ENCODE results near the gene GALNT2.

GRCh38 chr1:230276401-230276800, 209.4 kb downstream of the GALNT2 start:
- TF ChIP-seq POLR2A (IDR thresholded peaks at IDR 0.05) (no peak), CTCF (IDR thresholded peaks at IDR 0.05 in 8 of 11, conservative IDR thresholded peaks at IDR 0.05 in 3 of 11) (no peak), POLR2AphosphoS5 (IDR thresholded peaks at IDR 0.05) (no peak)

Data from spleen (tissue), 7 donors.